ENCODE measurements around the gene BRMS1. TPM values are rescaled to one million over a fixed set of nuclear protein-coding genes. Genes with fewer than 3 reads are reported as not detected.
A peak's percentile ranks its signal among the peaks of the same experiment; 100 is the strongest.

The BRMS1 gene
- total and polyA plus RNA-seq, 10 of the 15 experiments (the other 5 are each of a cell fraction or from before 2014, with no cell fraction given), result 2.1 to 85.3 (median 48.5) TPM

DNA sequence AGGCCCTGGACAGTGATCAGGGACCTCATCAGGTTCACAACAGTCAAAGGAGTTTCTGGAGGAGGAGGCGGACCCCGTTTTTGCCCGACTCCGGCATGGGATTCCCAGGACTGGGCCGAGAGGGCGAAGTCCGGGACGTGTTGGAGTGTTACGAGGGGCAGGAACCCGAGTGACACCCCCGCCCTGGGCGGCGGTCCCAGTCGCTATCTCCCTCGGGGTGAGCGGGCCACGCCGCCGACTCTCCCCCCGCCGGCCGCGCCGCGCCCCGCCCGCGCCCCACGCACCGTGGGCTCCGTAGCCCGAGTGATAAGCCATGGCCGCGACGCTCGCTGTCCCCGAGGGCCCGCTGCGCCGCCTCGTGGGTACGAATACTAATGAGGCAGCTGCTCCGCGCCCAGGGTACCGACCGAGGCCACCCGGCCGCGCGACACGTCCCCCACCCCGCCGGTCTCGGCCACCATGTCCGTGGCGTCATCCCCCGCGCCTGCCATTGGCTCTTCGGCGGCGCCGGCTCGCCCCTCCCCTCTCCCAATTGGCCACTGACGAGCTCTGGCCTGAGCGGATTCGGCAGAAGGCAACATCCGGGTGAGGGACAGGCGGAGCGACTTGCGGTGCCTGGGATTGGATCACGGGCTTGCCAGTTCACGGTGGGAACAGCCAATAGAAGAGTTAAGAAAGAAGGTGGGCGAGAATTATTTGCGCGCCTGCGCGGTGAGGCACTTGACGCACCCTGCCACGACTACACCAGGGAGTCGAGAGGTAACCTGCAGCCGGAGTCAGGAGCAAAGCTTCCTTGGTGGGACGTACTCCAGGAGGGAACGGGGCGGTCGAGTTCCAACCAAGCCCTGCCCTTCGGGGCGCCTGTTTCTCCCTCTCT, 56.0 kb downstream of the BRMS1 start, which contains the start of gene YIF1A (continued):
- no peak for TF ChIP-seq MTA2 (IDR thresholded peaks at IDR 0.05; ENCODE audit: low read depth)
- no peak for TF ChIP-seq STAT3 (IDR thresholded peaks at IDR 0.05; ENCODE audit: low read depth, low read length)
- TF ChIP-seq, protein P1, sequence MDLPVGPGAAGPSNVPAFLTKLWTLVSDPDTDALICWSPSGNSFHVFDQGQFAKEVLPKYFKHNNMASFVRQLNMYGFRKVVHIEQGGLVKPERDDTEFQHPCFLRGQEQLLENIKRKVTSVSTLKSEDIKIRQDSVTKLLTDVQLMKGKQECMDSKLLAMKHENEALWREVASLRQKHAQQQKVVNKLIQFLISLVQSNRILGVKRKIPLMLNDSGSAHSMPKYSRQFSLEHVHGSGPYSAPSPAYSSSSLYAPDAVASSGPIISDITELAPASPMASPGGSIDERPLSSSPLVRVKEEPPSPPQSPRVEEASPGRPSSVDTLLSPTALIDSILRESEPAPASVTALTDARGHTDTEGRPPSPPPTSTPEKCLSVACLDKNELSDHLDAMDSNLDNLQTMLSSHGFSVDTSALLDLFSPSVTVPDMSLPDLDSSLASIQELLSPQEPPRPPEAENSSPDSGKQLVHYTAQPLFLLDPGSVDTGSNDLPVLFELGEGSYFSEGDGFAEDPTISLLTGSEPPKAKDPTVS (IDR thresholded peaks at IDR 0.05; ENCODE audit: low read depth, low read length), result no peak
- peak; percentile 69; the same call in 1 of the 2 replicates for TF ChIP-seq ZNF207 (IDR thresholded peaks at IDR 0.05; ENCODE audit: borderline replicate concordance)
- no peak for TF ChIP-seq ZBED1 (IDR thresholded peaks at IDR 0.05; ENCODE audit: borderline replicate concordance)
- TF ChIP-seq, protein P2, sequence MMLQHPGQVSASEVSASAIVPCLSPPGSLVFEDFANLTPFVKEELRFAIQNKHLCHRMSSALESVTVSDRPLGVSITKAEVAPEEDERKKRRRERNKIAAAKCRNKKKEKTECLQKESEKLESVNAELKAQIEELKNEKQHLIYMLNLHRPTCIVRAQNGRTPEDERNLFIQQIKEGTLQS (IDR thresholded peaks at IDR 0.05; ENCODE audit: borderline replicate concordance, extremely low read depth, low read depth, low read length), result no peak
- TF ChIP-seq SMAD1 (IDR thresholded peaks at IDR 0.05; ENCODE audit: low read depth, partially characterized antibody), result no peak
- no peak for TF ChIP-seq ASH2L (IDR thresholded peaks at IDR 0.05; ENCODE audit: borderline replicate concordance, low read depth)
- TF ChIP-seq ZBTB40 (IDR thresholded peaks at IDR 0.05; ENCODE audit: borderline replicate concordance), result peak; percentile 83
- TF ChIP-seq BRCA1 (IDR thresholded peaks at IDR 0.05; ENCODE audit: low read depth, low read length), result no peak
- TF ChIP-seq NFIC (IDR thresholded peaks at IDR 0.05; ENCODE audit: low read depth, low read length), result no peak
- no peak for TF ChIP-seq CEBPB (IDR thresholded peaks at IDR 0.05; ENCODE audit: borderline replicate concordance in 1 of 2, low read depth in 2 of 2, low read length in 2 of 2)
- peak; percentile 61 for TF ChIP-seq SIN3A (IDR thresholded peaks at IDR 0.05; ENCODE audit: low read depth, low read length)
- TF ChIP-seq, protein P3, sequence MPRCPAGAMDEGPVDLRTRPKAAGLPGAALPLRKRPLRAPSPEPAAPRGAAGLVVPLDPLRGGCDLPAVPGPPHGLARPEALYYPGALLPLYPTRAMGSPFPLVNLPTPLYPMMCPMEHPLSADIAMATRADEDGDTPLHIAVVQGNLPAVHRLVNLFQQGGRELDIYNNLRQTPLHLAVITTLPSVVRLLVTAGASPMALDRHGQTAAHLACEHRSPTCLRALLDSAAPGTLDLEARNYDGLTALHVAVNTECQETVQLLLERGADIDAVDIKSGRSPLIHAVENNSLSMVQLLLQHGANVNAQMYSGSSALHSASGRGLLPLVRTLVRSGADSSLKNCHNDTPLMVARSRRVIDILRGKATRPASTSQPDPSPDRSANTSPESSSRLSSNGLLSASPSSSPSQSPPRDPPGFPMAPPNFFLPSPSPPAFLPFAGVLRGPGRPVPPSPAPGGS (IDR thresholded peaks at IDR 0.05; ENCODE audit: borderline replicate concordance, insufficient read depth, low read depth, low read length, poor library complexity, severe bottlenecking), result no peak
- TF ChIP-seq NFYA (IDR thresholded peaks at IDR 0.05; ENCODE audit: borderline replicate concordance, low read depth, low read length), result peak; percentile 57
- TF ChIP-seq BHLHE40 (IDR thresholded peaks at IDR 0.05; ENCODE audit: borderline replicate concordance in 1 of 2, low read depth in 2 of 2, low read length in 1 of 2), result peak in 1 of 2 experiments; percentile 47; a peak in 1 of 4 replicates
- no peak for TF ChIP-seq CBFB (IDR thresholded peaks at IDR 0.05; ENCODE audit: low read depth)
- TF ChIP-seq SREBF2 (IDR thresholded peaks at IDR 0.05; ENCODE audit: low read length), result no peak; the same call in 1 of the 2 replicates
- no peak for TF ChIP-seq IRF5 (IDR thresholded peaks at IDR 0.05; ENCODE audit: borderline replicate concordance)
- TF ChIP-seq JUNB (IDR thresholded peaks at IDR 0.05), result no peak
- TF ChIP-seq IRF4 (IDR thresholded peaks at IDR 0.05; ENCODE audit: low read depth, low read length), result no peak

All from GM12878 (cell line).